Measurements from ENCODE around the gene SPPL3. TPM values are rescaled to one million over a fixed set of nuclear protein-coding genes. Genes with fewer than 3 reads are reported as not detected.

Gene SPPL3
- total RNA-seq, 1 experiment from 2014 or later: 51.1 TPM

GRCh38 chr12:120916561-120916960, 12.4 kb upstream of the SPPL3 start:
- ChIA-PET CTCF (no interaction called here), POLR2A (interaction anchor here (0.7 kb wide), 1 partner anchor 43 kb away, joined by 8 read pairs; no protein-coding TSS in a partner anchor)
- no peaks in the 10 kb centered on the region for H3K4me1 ChIP-seq (ENCODE audit: control insufficient read depth, insufficient read depth, low read length)
- H3K4me3 ChIP-seq (ENCODE audit: low read depth in 2 of 2, low read length in 2 of 2): no peak overlapping the region
- H3K9me3 ChIP-seq (ENCODE audit: control insufficient read depth, insufficient read depth, low read depth, low read length): peaks cover 7% of the 10 kb centered on the region; the same call in 1 of the 2 replicates
- no peaks in the 10 kb centered on the region for H3K36me3 ChIP-seq (ENCODE audit: control insufficient read depth, insufficient read depth, low read length)
- no peaks in the 10 kb centered on the region for H3K27me3 ChIP-seq (ENCODE audit: control insufficient read depth, insufficient read depth, low read length)
- DNase-seq (ENCODE audit: low read depth, low spot score) (no peak), ATAC-seq (no peak)
- H3K27ac ChIP-seq (ENCODE audit: low read length): no peak overlapping the region
- in situ Hi-C loops (cut with HindIII; ENCODE audit: low pct_unique_long_range_greater_than_20kb, low sequenced_read_pairs): no loop called here
- intact Hi-C loops (cut with micrococcal nuclease; ENCODE audit: unreplicated experiment): no loop called here
- no peak for TF ChIP-seq TCF7L2 (IDR thresholded peaks at IDR 0.05; ENCODE audit: low read depth, low read length)
- TF ChIP-seq CTCF (IDR thresholded peaks at IDR 0.05): no peak
- no peak for TF ChIP-seq POLR2AphosphoS5 (IDR thresholded peaks at IDR 0.05; ENCODE audit: low read depth, low read length)
- TF ChIP-seq SIN3A (IDR thresholded peaks at IDR 0.05; ENCODE audit: borderline replicate concordance, insufficient read depth, low read depth, low read length): no peak
- no peak for TF ChIP-seq REST (IDR thresholded peaks at IDR 0.05; ENCODE audit: insufficient read depth in 1 of 2, low read depth in 2 of 2, low read length in 1 of 2)
- BruUV-seq (replicated peaks): no TSS peak

GRCh38 chr12:120914794-120915193, 10.6 kb upstream of the SPPL3 start:
- Histone ChIP-seq H3K9me3 (ENCODE audit: control insufficient read depth, insufficient read depth, low read depth, low read length) (peaks cover 7% of the 10 kb centered on the region; the same call in 1 of the 2 replicates), H3K27ac (ENCODE audit: low read length) (no peak overlapping the region), H3K4me1 (ENCODE audit: control insufficient read depth, insufficient read depth, low read length) (no peaks in the 10 kb centered on the region), H3K27me3 (ENCODE audit: control insufficient read depth, insufficient read depth, low read length) (no peaks in the 10 kb centered on the region), H3K4me3 (ENCODE audit: low read depth in 2 of 2, low read length in 2 of 2) (no peak overlapping the region), H3K36me3 (ENCODE audit: control insufficient read depth, insufficient read depth, low read length) (no peaks in the 10 kb centered on the region)
- in situ Hi-C loops (cut with HindIII; ENCODE audit: low pct_unique_long_range_greater_than_20kb, low sequenced_read_pairs): no loop called here
- ChIA-PET POLR2A (no interaction called here), CTCF (no interaction called here)
- DNase-seq (ENCODE audit: low read depth, low spot score) (no peak), ATAC-seq (no peak)
- intact Hi-C loops (cut with micrococcal nuclease; ENCODE audit: unreplicated experiment): no loop called here
- BruUV-seq (replicated peaks): no TSS peak
- TF ChIP-seq SIN3A (IDR thresholded peaks at IDR 0.05; ENCODE audit: borderline replicate concordance, insufficient read depth, low read depth, low read length) (no peak), TCF7L2 (IDR thresholded peaks at IDR 0.05; ENCODE audit: low read depth, low read length) (no peak), POLR2AphosphoS5 (IDR thresholded peaks at IDR 0.05; ENCODE audit: low read depth, low read length) (no peak), CTCF (IDR thresholded peaks at IDR 0.05) (no peak), REST (IDR thresholded peaks at IDR 0.05; ENCODE audit: insufficient read depth in 1 of 2, low read depth in 2 of 2, low read length in 1 of 2) (no peak)
